Karpas-422 (cell line): ENCODE results near the gene RAI1. TPM values are rescaled to one million over a fixed set of nuclear protein-coding genes. Genes with fewer than 3 reads are reported as not detected.

Experiments
- DNase-seq: peaks from one replicate; pipeline ENCODE4 v3.0.0-alpha.2; 2015
- H2AFZ ChIP-seq: fragments of 200-600 bp; sonication (generic); 2 replicates; pipeline ENCODE4 v1.6.1; 2014; ENCODE audit warnings: antibody characterized with exemption, low read length, mixed read lengths
- H3K27ac ChIP-seq: fragments of 200-600 bp; sonication (generic); 2 replicates; pipeline ENCODE4 v1.5.1; 2014; ENCODE audit warnings: mild to moderate bottlenecking, low read length, moderate library complexity
- H3K27me3 ChIP-seq: fragments of 200-600 bp; sonication (generic); 2 replicates; pipeline ENCODE4 v1.6.1; 2014; ENCODE audit warnings: low read length, mixed read lengths
- H3K36me3 ChIP-seq: fragments of 200-600 bp; sonication (generic); 2 replicates; pipeline ENCODE4 v1.6.1; 2014; ENCODE audit warnings: low read length, mixed read lengths; ENCODE audit not compliant: insufficient read depth
- H3K4me1 ChIP-seq: fragments of 200-600 bp; sonication (generic); 2 replicates; pipeline ENCODE4 v1.6.1; 2014; ENCODE audit warnings: mild to moderate bottlenecking, low read length, mixed read lengths
- H3K4me2 ChIP-seq: fragments of 200-600 bp; sonication (generic); 2 replicates; pipeline ENCODE4 v1.6.1; 2014; ENCODE audit warnings: low read length, low read depth, mild to moderate bottlenecking; ENCODE audit not compliant: poor library complexity, severe bottlenecking
- H3K4me3 ChIP-seq: fragments of 200-600 bp; sonication (generic); 2 replicates; pipeline ENCODE4 v1.5.1; 2014; ENCODE audit warnings: mild to moderate bottlenecking, antibody characterized with exemption, low read length, mixed read lengths
- H3K79me2 ChIP-seq: fragments of 200-600 bp; sonication (generic); 2 replicates; pipeline ENCODE4 v1.6.1; 2014; ENCODE audit warnings: mild to moderate bottlenecking, low read length, mixed read lengths
- H3K9ac ChIP-seq: fragments of 200-600 bp; sonication (generic); 2 replicates; pipeline ENCODE4 v1.6.0; 2014; ENCODE audit warnings: low read length
- H3K9me2 ChIP-seq: fragments of 200-600 bp; sonication (generic), shearing (Covaris generic); replicated peaks from 2 replicates; pipeline ENCODE4 v1.6.0; 2014; ENCODE audit warnings: mild to moderate bottlenecking, low read length, moderate library complexity; ENCODE audit not compliant: insufficient read depth
- H3K9me3 ChIP-seq: fragments of 300-700, 200-600 bp; sonication (generic); 2 replicates; pipeline ENCODE4 v1.6.1; 2014; ENCODE audit warnings: low read length, mixed read lengths
- H4K20me1 ChIP-seq: fragments of 200-600 bp; sonication (generic); 2 replicates; pipeline ENCODE4 v1.6.1; 2014; ENCODE audit warnings: mild to moderate bottlenecking, antibody characterized with exemption, low read length, low read depth; ENCODE audit not compliant: insufficient read depth
- total RNA-seq: library from RNA; depleted of rRNA; stranded (reverse); fragments of >200 nt; shearing (Covaris generic); gene quantifications from 2 replicates; pipeline ENCODE4 v1.2.3, GENCODE V29; 2014; ENCODE audit warnings: low replicate concordance

The RAI1 gene
- total RNA-seq, 1 experiment from 2014 or later, result 18.2 TPM

DNA sequence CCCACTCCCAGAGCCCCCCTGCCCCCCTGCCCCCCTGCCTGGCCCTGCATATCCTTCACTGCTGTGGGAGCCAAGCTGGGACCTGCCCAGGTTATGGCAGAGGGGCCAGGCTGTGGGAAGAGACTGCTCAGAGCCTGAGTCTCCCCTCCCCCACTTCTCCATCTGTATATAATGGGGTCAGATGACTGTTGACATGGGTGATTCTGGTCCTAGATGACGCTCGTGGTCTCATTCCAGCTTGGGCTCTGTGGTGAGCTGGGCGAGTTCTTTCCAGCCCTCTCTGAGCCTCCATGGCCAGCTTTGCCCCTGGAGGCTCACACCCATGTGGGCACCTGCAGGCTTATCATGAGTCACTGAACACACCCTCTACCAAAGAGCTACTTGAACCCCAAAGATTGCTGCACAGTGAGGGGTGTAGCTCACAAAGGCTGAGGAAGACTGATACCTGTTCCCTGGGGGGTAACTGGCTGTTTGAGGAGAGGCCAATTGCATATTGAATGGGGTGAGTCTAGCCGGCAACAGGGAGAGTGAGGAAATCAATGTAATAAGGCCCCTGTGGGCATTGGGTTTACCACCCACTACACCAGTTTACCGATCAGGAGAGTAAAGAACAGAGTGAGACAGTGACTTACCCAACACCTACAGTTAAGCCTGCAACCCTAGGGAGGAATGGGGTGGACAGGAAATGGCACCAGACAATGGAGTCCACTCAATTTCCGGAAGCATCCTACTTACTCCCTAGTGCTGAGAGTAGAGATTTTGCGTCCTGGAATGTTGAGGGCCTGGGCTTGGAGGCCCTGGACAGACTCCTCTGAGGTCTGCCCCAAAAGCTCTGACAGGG lies 159.7 kb downstream of the RAI1 start:
- Histone ChIP-seq H3K4me3 (peak overlapping the region; percentile 80), H3K9me3 (no peaks in the 10 kb centered on the region), H3K27me3 (no peaks in the 10 kb centered on the region), H4K20me1 (no peaks in the 10 kb centered on the region), H3K27ac (peak overlapping the region; percentile 63; the same call in 1 of the 2 replicates), H3K36me3 (no peaks in the 10 kb centered on the region), H3K79me2 (peaks cover under 1% of the 10 kb centered on the region), H3K4me1 (peaks cover 31% of the 10 kb centered on the region), H3K9me2 (no peaks in the 10 kb centered on the region), H3K4me2 (peak overlapping the region; percentile 95), H2AFZ (no peak overlapping the region), H3K9ac (peak overlapping the region; percentile 93)
- peak; percentile 57 for DNase-seq

DNA sequence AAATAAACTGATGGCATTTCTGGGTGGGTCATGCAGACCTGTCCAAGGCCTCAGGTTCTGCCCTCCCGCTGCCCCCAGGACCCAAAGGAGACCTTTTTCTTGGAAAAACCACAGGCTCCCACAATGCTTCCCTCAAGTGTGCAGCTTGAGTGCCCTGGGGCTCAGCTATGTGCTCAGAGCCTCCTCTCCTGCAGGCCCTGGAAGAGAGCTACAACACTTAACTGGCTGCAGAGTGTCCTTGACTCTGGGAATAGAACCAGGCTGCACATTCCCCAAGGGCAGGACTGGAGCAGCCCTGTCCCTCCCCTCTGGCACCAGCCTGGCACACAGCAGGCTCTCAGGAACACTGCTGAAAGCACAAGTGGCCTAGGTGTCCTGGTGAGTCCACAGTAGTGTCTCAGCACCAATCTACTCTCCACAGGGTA lies 160.4 kb downstream of the RAI1 start:
- no peaks in the 10 kb centered on the region for H3K9me2 ChIP-seq
- 0 out of 2 replicates have a peak overlapping the region, but pooled peaks have one; percentile 93 for H3K9ac ChIP-seq
- no peaks in the 10 kb centered on the region for H3K36me3 ChIP-seq
- H3K4me2 ChIP-seq, result no peak overlapping the region
- no peaks in the 10 kb centered on the region for H4K20me1 ChIP-seq
- H3K27ac ChIP-seq, result no peak overlapping the region
- no peak overlapping the region for H2AFZ ChIP-seq
- no peak overlapping the region for H3K4me3 ChIP-seq
- H3K4me1 ChIP-seq, result peaks cover 31% of the 10 kb centered on the region
- H3K27me3 ChIP-seq, result no peaks in the 10 kb centered on the region
- no peaks in the 10 kb centered on the region for H3K79me2 ChIP-seq
- H3K9me3 ChIP-seq, result no peaks in the 10 kb centered on the region
- no peak for DNase-seq

DNA sequence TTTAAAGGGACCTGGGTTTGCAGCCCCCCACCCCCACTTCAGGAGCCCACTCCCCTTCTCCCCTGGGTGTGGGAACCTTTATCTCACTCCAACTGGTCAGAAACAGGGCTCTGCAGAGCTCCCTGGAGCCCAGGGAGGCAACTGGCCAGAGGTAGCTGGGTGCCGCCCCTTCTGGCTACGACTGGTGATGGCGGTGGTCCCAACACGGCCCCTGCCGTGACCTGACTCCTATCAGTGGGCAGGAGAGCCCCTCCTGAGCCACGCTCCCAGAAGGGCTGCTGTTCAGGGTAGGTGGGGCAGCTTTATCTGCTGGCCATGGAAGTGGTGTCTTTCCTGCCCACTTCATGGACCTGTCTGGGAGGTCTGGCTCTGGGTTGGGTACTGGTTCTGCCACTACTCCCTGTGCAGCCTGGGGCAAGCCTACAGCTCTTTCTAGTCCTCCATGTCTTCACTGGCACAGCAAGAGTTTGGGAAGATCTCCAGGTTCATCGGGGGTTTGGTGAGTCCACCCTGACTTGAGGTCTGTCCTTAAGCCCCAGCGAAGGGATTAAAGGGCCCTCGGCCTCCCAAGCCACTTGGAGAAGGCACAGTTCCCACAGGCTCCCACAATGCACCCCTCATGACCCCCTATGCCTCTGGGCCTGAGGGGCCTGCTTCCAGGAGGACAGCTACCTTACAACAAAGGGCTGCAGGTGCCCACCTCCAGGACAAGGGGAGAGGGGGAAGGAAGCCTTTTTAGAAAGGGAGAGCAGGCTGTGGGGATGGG lies 161.0 kb downstream of the RAI1 start:
- Histone ChIP-seq H2AFZ (no peak overlapping the region), H4K20me1 (no peaks in the 10 kb centered on the region), H3K4me2 (no peak overlapping the region), H3K79me2 (no peaks in the 10 kb centered on the region), H3K4me1 (peaks cover 27% of the 10 kb centered on the region), H3K9me3 (no peaks in the 10 kb centered on the region), H3K9ac (no peak overlapping the region; the same call in 1 of the 2 replicates), H3K27ac (no peak overlapping the region), H3K4me3 (no peak overlapping the region), H3K27me3 (no peaks in the 10 kb centered on the region), H3K9me2 (no peaks in the 10 kb centered on the region), H3K36me3 (no peaks in the 10 kb centered on the region)
- DNase-seq, result no peak

DNA sequence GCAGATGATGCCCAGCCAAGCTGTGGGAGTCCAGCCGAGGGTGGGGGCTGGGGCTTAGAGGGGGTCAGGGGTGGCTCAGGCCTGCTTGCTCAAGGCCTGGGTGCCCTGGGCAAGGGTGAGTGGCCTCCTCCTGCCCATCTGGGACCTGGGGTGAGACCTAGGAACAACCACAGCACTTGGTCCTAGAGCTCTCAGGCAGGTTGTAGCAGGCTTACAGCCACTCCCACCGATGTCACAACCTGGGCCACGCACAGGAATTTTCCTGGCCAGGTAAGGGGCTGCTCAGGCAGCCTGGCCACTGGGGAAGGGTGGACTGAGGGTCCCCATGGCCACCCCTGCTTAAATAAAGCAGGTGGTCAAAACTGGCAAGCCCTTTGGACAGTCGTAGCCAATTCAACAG lies 161.8 kb downstream of the RAI1 start:
- H3K27ac ChIP-seq, result no peak overlapping the region
- H3K4me2 ChIP-seq, result no peak overlapping the region
- H3K79me2 ChIP-seq, result no peaks in the 10 kb centered on the region
- no peaks in the 10 kb centered on the region for H3K36me3 ChIP-seq
- no peak for DNase-seq
- no peak overlapping the region for H3K4me3 ChIP-seq
- H4K20me1 ChIP-seq, result no peaks in the 10 kb centered on the region
- H3K9me2 ChIP-seq, result no peaks in the 10 kb centered on the region
- no peak overlapping the region for H2AFZ ChIP-seq
- H3K9ac ChIP-seq, result no peak overlapping the region
- no peaks in the 10 kb centered on the region for H3K9me3 ChIP-seq
- H3K27me3 ChIP-seq, result no peaks in the 10 kb centered on the region
- peaks cover 22% of the 10 kb centered on the region for H3K4me1 ChIP-seq

DNA sequence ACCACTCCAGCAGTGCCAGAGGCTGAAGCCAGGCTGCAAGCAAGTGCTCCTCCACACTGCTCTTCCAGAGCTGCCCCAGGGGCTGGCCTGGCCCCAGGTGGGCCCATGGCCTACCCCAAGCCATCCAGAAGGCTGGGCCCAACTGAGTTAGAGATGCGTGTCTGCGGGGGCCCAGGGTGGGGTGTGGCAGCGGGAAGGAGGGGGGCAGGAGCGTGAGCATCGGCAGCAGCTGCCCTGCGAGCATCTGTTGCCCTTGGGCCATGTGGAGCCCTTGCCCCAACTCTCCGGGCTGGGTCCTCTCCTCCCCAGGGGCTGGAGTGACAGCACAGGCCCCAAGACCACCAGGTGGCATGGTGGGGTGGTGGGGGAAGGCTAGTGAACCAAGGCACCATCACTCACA lies 162.8 kb downstream of the RAI1 start:
- H3K27ac ChIP-seq, result no peak overlapping the region
- no peaks in the 10 kb centered on the region for H3K36me3 ChIP-seq
- no peaks in the 10 kb centered on the region for H4K20me1 ChIP-seq
- H3K79me2 ChIP-seq, result no peaks in the 10 kb centered on the region
- no peaks in the 10 kb centered on the region for H3K9me3 ChIP-seq
- no peaks in the 10 kb centered on the region for H3K27me3 ChIP-seq
- H3K4me3 ChIP-seq, result no peak overlapping the region
- H3K4me2 ChIP-seq, result no peak overlapping the region
- peaks cover 25% of the 10 kb centered on the region for H3K4me1 ChIP-seq
- H3K9ac ChIP-seq, result no peak overlapping the region
- H3K9me2 ChIP-seq, result no peaks in the 10 kb centered on the region
- no peak for DNase-seq
- H2AFZ ChIP-seq, result no peak overlapping the region

DNA sequence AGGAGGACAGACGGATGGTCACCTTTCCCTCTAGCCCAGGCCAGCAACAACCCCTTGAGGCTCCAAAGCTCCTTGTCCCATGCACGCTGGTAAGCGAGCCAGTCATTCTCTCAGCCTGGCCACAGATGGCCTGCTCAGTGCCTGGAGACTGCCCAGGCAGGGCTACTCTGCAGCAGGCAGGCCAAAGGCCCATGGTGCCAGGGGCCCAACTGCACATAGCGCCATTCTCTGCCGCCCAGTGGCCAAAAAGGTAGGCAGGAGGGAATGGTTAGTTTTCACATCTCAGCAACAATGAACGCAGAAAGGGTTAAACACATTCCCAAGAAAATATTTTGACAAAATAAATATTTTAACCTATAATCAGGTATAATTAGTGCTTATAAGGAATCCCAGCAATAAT lies 163.2 kb downstream of the RAI1 start:
- H3K9ac ChIP-seq, result no peak overlapping the region
- no peaks in the 10 kb centered on the region for H3K36me3 ChIP-seq
- DNase-seq, result no peak
- no peaks in the 10 kb centered on the region for H3K27me3 ChIP-seq
- H3K4me3 ChIP-seq, result no peak overlapping the region
- no peaks in the 10 kb centered on the region for H3K79me2 ChIP-seq
- H3K4me2 ChIP-seq, result no peak overlapping the region
- H4K20me1 ChIP-seq, result no peaks in the 10 kb centered on the region
- no peak overlapping the region for H2AFZ ChIP-seq
- H3K4me1 ChIP-seq, result peaks cover 25% of the 10 kb centered on the region
- no peaks in the 10 kb centered on the region for H3K9me3 ChIP-seq
- H3K27ac ChIP-seq, result no peak overlapping the region
- H3K9me2 ChIP-seq, result no peaks in the 10 kb centered on the region

DNA sequence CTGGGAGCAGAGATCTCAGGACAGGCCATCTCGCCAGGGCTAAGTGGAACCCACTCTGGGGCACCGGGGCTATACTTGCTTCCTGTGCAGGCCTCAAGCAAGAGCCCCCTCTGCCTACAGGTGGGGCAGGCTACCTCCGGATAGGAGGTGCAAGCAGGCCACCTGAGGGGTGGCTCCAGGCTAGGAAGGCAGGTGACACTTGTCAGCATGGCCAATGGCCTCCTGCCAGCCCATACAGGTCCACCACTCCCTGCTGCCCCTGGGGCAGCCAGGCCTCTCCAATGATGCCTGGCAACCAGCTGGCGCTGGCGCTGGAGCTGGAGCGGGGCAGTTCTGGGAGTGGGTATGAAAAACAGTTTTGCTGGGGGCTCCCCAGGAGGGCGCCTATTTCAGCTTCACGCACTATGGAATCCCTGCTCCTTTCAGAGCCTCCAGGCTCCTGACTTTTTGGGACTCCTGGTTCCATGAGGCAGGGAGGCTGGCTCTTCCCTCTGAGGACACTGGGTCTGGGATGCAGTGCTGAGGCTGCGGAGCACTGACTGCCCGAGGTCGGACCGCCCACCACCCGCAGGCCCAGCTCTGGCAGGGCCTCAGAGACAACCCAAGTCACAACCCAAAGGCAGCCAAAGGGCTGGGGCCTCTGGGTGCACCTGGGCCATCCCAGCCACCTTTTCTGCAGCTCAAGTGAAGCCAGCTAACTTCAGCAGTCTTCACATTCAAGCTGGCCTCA lies 164.0 kb downstream of the RAI1 start:
- H4K20me1 ChIP-seq, result no peaks in the 10 kb centered on the region
- no peaks in the 10 kb centered on the region for H3K9me2 ChIP-seq
- no peaks in the 10 kb centered on the region for H3K79me2 ChIP-seq
- H3K4me1 ChIP-seq, result peaks cover 28% of the 10 kb centered on the region
- H3K27me3 ChIP-seq, result no peaks in the 10 kb centered on the region
- H2AFZ ChIP-seq, result no peak overlapping the region
- H3K4me3 ChIP-seq, result no peak overlapping the region
- H3K9ac ChIP-seq, result no peak overlapping the region
- H3K4me2 ChIP-seq, result no peak overlapping the region
- no peak overlapping the region for H3K27ac ChIP-seq
- DNase-seq, result no peak
- H3K36me3 ChIP-seq, result no peaks in the 10 kb centered on the region
- H3K9me3 ChIP-seq, result no peaks in the 10 kb centered on the region

DNA sequence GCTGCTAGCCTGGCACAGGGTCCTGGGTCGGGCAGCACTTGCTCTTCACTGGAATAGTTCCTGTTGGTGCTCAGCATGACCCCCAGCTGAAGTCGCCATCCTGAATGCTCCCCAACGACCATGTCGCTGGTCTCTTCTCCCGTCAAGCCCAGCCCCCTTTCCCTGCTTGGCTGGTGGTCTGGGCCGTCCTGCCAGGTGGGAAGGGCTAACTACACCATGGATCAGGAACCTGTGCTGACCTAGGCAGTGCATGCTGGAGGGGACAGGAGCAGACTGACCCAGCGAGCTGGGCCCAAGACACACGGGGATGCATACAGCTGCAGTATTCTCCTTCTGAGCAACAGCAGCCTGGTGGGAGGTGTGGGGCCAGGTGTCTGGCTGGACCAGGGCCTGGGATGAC lies 164.7 kb downstream of the RAI1 start:
- H3K4me1 ChIP-seq, result peaks cover 23% of the 10 kb centered on the region
- no peak for DNase-seq
- H3K4me2 ChIP-seq, result no peak overlapping the region
- no peaks in the 10 kb centered on the region for H4K20me1 ChIP-seq
- H2AFZ ChIP-seq, result no peak overlapping the region
- H3K9me2 ChIP-seq, result no peaks in the 10 kb centered on the region
- no peak overlapping the region for H3K27ac ChIP-seq
- H3K79me2 ChIP-seq, result no peaks in the 10 kb centered on the region
- H3K9me3 ChIP-seq, result no peaks in the 10 kb centered on the region
- H3K9ac ChIP-seq, result no peak overlapping the region
- no peaks in the 10 kb centered on the region for H3K36me3 ChIP-seq
- no peaks in the 10 kb centered on the region for H3K27me3 ChIP-seq
- no peak overlapping the region for H3K4me3 ChIP-seq
